ENCODE results near the gene CRTC1.
"Not testable (repeated sequence)": the region's sequence is repeated elsewhere in the genome, so short reads cannot be mapped to it uniquely, and the experiment has no call there.

The CRTC1 gene

GRCh38 chr19:18669883-18670282 is 13.6 kb upstream of the CRTC1 start:
- no peak for DNase-seq

- DNase-seq: no peak
Observed at GRCh38 chr19:18670312-18670711, 13.2 kb upstream of the CRTC1 start.

GRCh38 chr19:18671303-18672043 is 12.0 kb upstream of the CRTC1 start:
- no peak for DNase-seq

- DNase-seq: no peak
Observed at GRCh38 chr19:18672044-18672451, 11.4 kb upstream of the CRTC1 start.

- DNase-seq: no peak
Observed at GRCh38 chr19:18672606-18673337, 10.7 kb upstream of the CRTC1 start.

GRCh38 chr19:18674616-18675015 is 8.9 kb upstream of the CRTC1 start:
- no peak for DNase-seq

GRCh38 chr19:18675779-18676178 is 7.7 kb upstream of the CRTC1 start:
- no peak for DNase-seq

- no peak for DNase-seq
Observed at GRCh38 chr19:18676692-18677091, 6.8 kb upstream of the CRTC1 start.

- DNase-seq: no peak
Observed at GRCh38 chr19:18677156-18677555, 6.3 kb upstream of the CRTC1 start.

GRCh38 chr19:18680148-18680547 is 3.3 kb upstream of the CRTC1 start:
- DNase-seq: not testable (repeated sequence)

- no peak for DNase-seq
Observed at GRCh38 chr19:18682807-18683108, 722 bp upstream of the CRTC1 start.

- no peak for DNase-seq
Observed at GRCh38 chr19:18683958-18684641, 620 bp downstream of the CRTC1 start.

- no peak for DNase-seq
Observed at GRCh38 chr19:18684642-18684993, 1.1 kb downstream of the CRTC1 start.

- no peak for DNase-seq
Observed at GRCh38 chr19:18685597-18686190, 2.2 kb downstream of the CRTC1 start.

- no peak for DNase-seq
Observed at GRCh38 chr19:18687740-18688465, 4.4 kb downstream of the CRTC1 start.

- no peak for DNase-seq
Observed at GRCh38 chr19:18696023-18696422, 12.5 kb downstream of the CRTC1 start.

GRCh38 chr19:18697680-18698079 is 14.2 kb downstream of the CRTC1 start:
- DNase-seq: no peak

- DNase-seq: no peak
Observed at GRCh38 chr19:18698321-18699167, 15.1 kb downstream of the CRTC1 start.

GRCh38 chr19:18699403-18700054 is 16.0 kb downstream of the CRTC1 start:
- DNase-seq: no peak

GRCh38 chr19:18700501-18701249 is 17.2 kb downstream of the CRTC1 start:
- peak; percentile 28 for DNase-seq

- no peak for DNase-seq
Observed at GRCh38 chr19:18701250-18701608, 17.7 kb downstream of the CRTC1 start.
